A673 (cell line): ENCODE data around the gene SCAF1.

Experiments used
- EZH2 ChIP-seq: fragments of 200-600 bp; sonication (generic); IDR thresholded peaks from 2 replicates; pipeline ENCODE4 v1.6.1; 2017; ENCODE audit warnings: borderline replicate concordance, low read depth, mild to moderate bottlenecking, mixed read lengths, antibody characterized with exemption, low read length; ENCODE audit not compliant: poor library complexity, severe bottlenecking
- TF ChIP-seq, protein P1 (sequence below): fragments of 300-800, 200-600 bp; sonication (generic); conservative IDR thresholded peaks from 2 replicates; pipeline ENCODE4 v1.5.1; 2017; ENCODE audit warnings: low read depth, mild to moderate bottlenecking, antibody characterized with exemption, low read length, moderate library complexity, mixed read lengths

DNA sequence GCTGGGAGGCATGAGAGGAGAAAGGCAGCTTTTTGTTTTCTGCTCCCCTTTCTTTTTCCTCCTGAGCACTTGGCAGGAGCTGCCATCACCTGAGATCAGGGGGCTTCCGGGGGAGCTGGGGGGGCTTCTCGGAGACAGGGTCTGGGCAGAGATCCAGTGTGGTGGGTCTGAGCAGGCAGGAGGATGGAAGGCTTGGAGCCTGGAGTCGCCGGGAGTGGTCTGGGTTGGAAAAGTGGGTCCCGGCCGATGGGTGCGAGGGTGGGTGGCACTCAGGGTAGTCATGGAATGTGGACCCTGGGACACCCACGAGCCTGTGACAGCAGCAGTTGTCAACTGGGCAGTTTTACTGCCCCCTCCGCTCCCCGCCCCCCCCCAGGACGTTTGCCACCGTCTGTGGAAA, 45.1 kb downstream of the SCAF1 start:
- TF ChIP-seq, protein P1, sequence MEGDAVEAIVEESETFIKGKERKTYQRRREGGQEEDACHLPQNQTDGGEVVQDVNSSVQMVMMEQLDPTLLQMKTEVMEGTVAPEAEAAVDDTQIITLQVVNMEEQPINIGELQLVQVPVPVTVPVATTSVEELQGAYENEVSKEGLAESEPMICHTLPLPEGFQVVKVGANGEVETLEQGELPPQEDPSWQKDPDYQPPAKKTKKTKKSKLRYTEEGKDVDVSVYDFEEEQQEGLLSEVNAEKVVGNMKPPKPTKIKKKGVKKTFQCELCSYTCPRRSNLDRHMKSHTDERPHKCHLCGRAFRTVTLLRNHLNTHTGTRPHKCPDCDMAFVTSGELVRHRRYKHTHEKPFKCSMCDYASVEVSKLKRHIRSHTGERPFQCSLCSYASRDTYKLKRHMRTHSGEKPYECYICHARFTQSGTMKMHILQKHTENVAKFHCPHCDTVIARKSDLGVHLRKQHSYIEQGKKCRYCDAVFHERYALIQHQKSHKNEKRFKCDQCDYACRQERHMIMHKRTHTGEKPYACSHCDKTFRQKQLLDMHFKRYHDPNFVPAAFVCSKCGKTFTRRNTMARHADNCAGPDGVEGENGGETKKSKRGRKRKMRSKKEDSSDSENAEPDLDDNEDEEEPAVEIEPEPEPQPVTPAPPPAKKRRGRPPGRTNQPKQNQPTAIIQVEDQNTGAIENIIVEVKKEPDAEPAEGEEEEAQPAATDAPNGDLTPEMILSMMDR: no peak
- no peak for TF ChIP-seq EZH2
